Measurements from ENCODE around the gene CLRN2.

DNA sequence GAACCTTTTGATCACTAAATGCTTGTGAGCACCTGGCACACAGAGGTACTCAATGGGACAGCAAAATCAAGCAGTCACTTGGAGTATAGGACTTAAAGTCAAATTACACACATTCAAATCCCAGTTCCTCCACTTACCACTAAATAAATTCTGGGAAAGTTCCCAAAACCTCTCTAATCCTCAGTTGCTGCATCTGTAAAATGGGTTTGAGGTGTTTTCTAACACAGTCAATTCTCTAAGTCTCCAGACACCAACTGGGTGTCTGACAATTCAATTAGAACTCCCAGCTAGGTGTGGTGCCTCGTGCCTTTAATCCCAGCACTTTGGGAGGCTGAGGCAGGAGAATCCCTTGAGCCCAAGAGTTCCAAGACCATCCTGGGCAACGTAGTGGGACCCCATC lies 22.1 kb upstream of the CLRN2 start:
- TF ChIP-seq YY1 (IDR thresholded peaks at IDR 0.05; ENCODE audit: insufficient read depth, insufficient read length) (no peak), ZNF274 (IDR thresholded peaks at IDR 0.05; ENCODE audit: low read depth, low read length) (no peak), SUZ12 (IDR thresholded peaks at IDR 0.05; ENCODE audit: extremely low read depth, insufficient read depth, insufficient read length) (no peak)
